ENCODE measurements around the gene CARS2. TPM values are rescaled to one million over a fixed set of nuclear protein-coding genes. Genes with fewer than 3 reads are reported as not detected.

Gene CARS2
- total RNA-seq, 1 donor from 2014 or later = 73.6 TPM

GRCh38 chr13:110600980-110601379, 104.9 kb downstream of the CARS2 start:
- no peaks in the 10 kb centered on the region for H3K27me3 ChIP-seq (ENCODE audit: control insufficient read depth, insufficient read depth, low read length)
- H3K36me3 ChIP-seq (ENCODE audit: control insufficient read depth, insufficient read depth, low read length) = no peaks in the 10 kb centered on the region
- DNase-seq (ENCODE audit: low read depth) = no peak
- H3K4me3 ChIP-seq (ENCODE audit: low read depth, low read length) = no peak overlapping the region
- no peak for TF ChIP-seq CTCF (IDR thresholded peaks at IDR 0.05; ENCODE audit: insufficient read depth, low read length, poor library complexity, severe bottlenecking)

GRCh38 chr13:110600261-110600819, 105.6 kb downstream of the CARS2 start:
- Histone ChIP-seq H3K27me3 (ENCODE audit: control insufficient read depth, insufficient read depth, low read length) (no peaks in the 10 kb centered on the region), H3K36me3 (ENCODE audit: control insufficient read depth, insufficient read depth, low read length) (no peaks in the 10 kb centered on the region), H3K4me3 (ENCODE audit: low read depth, low read length) (no peak overlapping the region)
- no peak for DNase-seq (ENCODE audit: low read depth)
- TF ChIP-seq CTCF (IDR thresholded peaks at IDR 0.05; ENCODE audit: insufficient read depth, low read length, poor library complexity, severe bottlenecking) = no peak

GRCh38 chr13:110597041-110597689, 108.8 kb downstream of the CARS2 start:
- Histone ChIP-seq H3K36me3 (ENCODE audit: control insufficient read depth, insufficient read depth, low read length) (no peaks in the 10 kb centered on the region), H3K4me3 (ENCODE audit: low read depth, low read length) (no peak overlapping the region), H3K27me3 (ENCODE audit: control insufficient read depth, insufficient read depth, low read length) (no peaks in the 10 kb centered on the region)
- TF ChIP-seq CTCF (IDR thresholded peaks at IDR 0.05; ENCODE audit: insufficient read depth, low read length, poor library complexity, severe bottlenecking) = no peak
- DNase-seq (ENCODE audit: low read depth) = no peak

GRCh38 chr13:110593430-110594130, 112.3 kb downstream of the CARS2 start:
- no peak overlapping the region for H3K4me3 ChIP-seq (ENCODE audit: low read depth, low read length)
- TF ChIP-seq CTCF (IDR thresholded peaks at IDR 0.05; ENCODE audit: insufficient read depth, low read length, poor library complexity, severe bottlenecking) = peak; percentile 67
- no peaks in the 10 kb centered on the region for H3K36me3 ChIP-seq (ENCODE audit: control insufficient read depth, insufficient read depth, low read length)
- peak; percentile 19 for DNase-seq (ENCODE audit: low read depth)
- peaks cover 2% of the 10 kb centered on the region for H3K27me3 ChIP-seq (ENCODE audit: control insufficient read depth, insufficient read depth, low read length)

- H3K36me3 ChIP-seq (ENCODE audit: control insufficient read depth, insufficient read depth, low read length) = no peaks in the 10 kb centered on the region
- no peak for TF ChIP-seq CTCF (IDR thresholded peaks at IDR 0.05; ENCODE audit: insufficient read depth, low read length, poor library complexity, severe bottlenecking)
- H3K4me3 ChIP-seq (ENCODE audit: low read depth, low read length) = no peak overlapping the region
- H3K27me3 ChIP-seq (ENCODE audit: control insufficient read depth, insufficient read depth, low read length) = peaks cover 2% of the 10 kb centered on the region
- no peak for DNase-seq (ENCODE audit: low read depth)
Measured at GRCh38 chr13:110592665-110593064, 113.3 kb downstream of the CARS2 start.

Other genes with a start within 250 kb of the CARS2 start
- gene RAB20, start 144.4 kb downstream of the CARS2 start, total RNA-seq = 3.4 and 7.4 TPM in 2 replicates
- 25.6 and 27.9 TPM in 2 replicates for gene NAXD, start 90.6 kb downstream of the CARS2 start, total RNA-seq
- gene ING1, start 7.6 kb upstream of the CARS2 start, total RNA-seq = 12.6 and 14.7 TPM in 2 replicates
- 72.4 and 81.9 TPM in 2 replicates for gene ANKRD10, start 209.0 kb upstream of the CARS2 start, total RNA-seq

Data from kidney epithelial cell (primary cell).